Liver (tissue), 9 donors: Measurements from ENCODE around the gene ZBTB45. TPM values are rescaled to one million over a fixed set of nuclear protein-coding genes. Genes with fewer than 3 reads are reported as not detected.

Source experiments
- DNase-seq: peaks from one replicate; pipeline ENCODE4 v3.0.0-alpha.2; 2017; ENCODE audit warnings: low spot score
- H3K27ac ChIP-seq, 2 donors: one replicate each; pipeline ENCODE4 v1.7.0; 2013; ENCODE audit warnings: inconsistent platforms in 2 of 2, low read length in 2 of 2, control low read depth in 1 of 2, low read depth in 1 of 2, mild to moderate bottlenecking in 1 of 2
- H3K27me3 ChIP-seq, 4 donors: one replicate each; pipeline versions ENCODE4 v1.6.1 to v1.7.0; 2013; ENCODE audit warnings: low read length in 3 of 4, inconsistent platforms in 1 of 4, mild to moderate bottlenecking in 1 of 4, moderate library complexity in 1 of 4; ENCODE audit not compliant: control insufficient read depth in 4 of 4, insufficient read depth in 4 of 4
- H3K36me3 ChIP-seq, 4 donors: one replicate each; pipeline versions ENCODE4 v1.6.1 to v1.7.0; 2013; ENCODE audit warnings: low read length in 3 of 4, mild to moderate bottlenecking in 3 of 4, low read depth in 1 of 4, moderate library complexity in 1 of 4; ENCODE audit not compliant: control insufficient read depth in 4 of 4, insufficient read depth in 3 of 4
- H3K4me1 ChIP-seq, 4 donors: one replicate each; pipeline versions ENCODE4 v1.6.1 to v1.7.0; 2013; ENCODE audit warnings: low read length in 3 of 4, mild to moderate bottlenecking in 3 of 4, moderate library complexity in 1 of 4; ENCODE audit not compliant: control insufficient read depth in 4 of 4, insufficient read depth in 4 of 4
- H3K4me3 ChIP-seq, 3 donors: one replicate each; pipeline versions ENCODE4 v1.6.1 to v1.7.0; 2013; ENCODE audit warnings: low read length in 3 of 3, control low read depth in 1 of 3, low read depth in 1 of 3, mild to moderate bottlenecking in 1 of 3
- H3K9ac ChIP-seq, 2 donors: one replicate each; pipeline ENCODE4 v1.7.0; 2013; ENCODE audit warnings: low read length in 2 of 2, mild to moderate bottlenecking in 2 of 2, moderate library complexity in 2 of 2, control low read depth in 1 of 2, low read depth in 1 of 2
- H3K9me3 ChIP-seq, 4 donors: one replicate each; pipeline versions ENCODE4 v1.6.1 to v1.7.0; 2013; ENCODE audit warnings: low read length in 3 of 4; ENCODE audit not compliant: control insufficient read depth in 4 of 4
- ATF3 ChIP-seq: IDR thresholded peaks from 2 replicates; pipeline ENCODE4 v1.6.1; 2016; ENCODE audit warnings: antibody characterized with exemption
- CTCF ChIP-seq: fragments of 150-350 bp; IDR thresholded peaks from 2 replicates; pipeline ENCODE4 v1.5.1; 2017; ENCODE audit warnings: improper control_type of control experiment, low read depth, low read length; ENCODE audit not compliant: missing input control
- EGR1 ChIP-seq, 2 donors: IDR thresholded peaks; 2 replicates each; pipeline ENCODE4 v1.6.1; 2016 to 2018; ENCODE audit warnings: antibody characterized with exemption in 2 of 2, low read depth in 2 of 2
- FOXA1 ChIP-seq: IDR thresholded peaks from 2 replicates; pipeline ENCODE4 v1.6.1; 2016; ENCODE audit warnings: antibody characterized with exemption
- FOXA2 ChIP-seq: IDR thresholded peaks from 2 replicates; pipeline ENCODE4 v1.6.1; 2016; ENCODE audit warnings: antibody characterized with exemption
- GABPA ChIP-seq, 2 donors: IDR thresholded peaks in 1 of 2; conservative IDR thresholded peaks in 1 of 2; 2 replicates each; pipeline ENCODE4 v1.6.1; 2016; ENCODE audit warnings: antibody characterized with exemption in 2 of 2, mild to moderate bottlenecking in 1 of 2, moderate library complexity in 1 of 2
- HNF4A ChIP-seq, 2 donors: conservative IDR thresholded peaks; 2 replicates each; pipeline ENCODE4 v1.6.1; 2016; ENCODE audit warnings: antibody characterized with exemption in 2 of 2, mild to moderate bottlenecking in 2 of 2
- HNF4G ChIP-seq: IDR thresholded peaks from 2 replicates; pipeline ENCODE4 v1.6.1; 2016; ENCODE audit warnings: antibody characterized with exemption
- JUND ChIP-seq, 2 donors: IDR thresholded peaks; 2 replicates each; pipeline ENCODE4 v1.6.1; 2016; ENCODE audit warnings: antibody characterized with exemption in 2 of 2
- MAX ChIP-seq: IDR thresholded peaks from 2 replicates; pipeline ENCODE4 v1.6.1; 2016; ENCODE audit warnings: antibody characterized with exemption
- NR2F2 ChIP-seq: IDR thresholded peaks from 2 replicates; pipeline ENCODE4 v1.6.1; 2016; ENCODE audit warnings: antibody characterized with exemption
- RAD21 ChIP-seq, 2 donors: IDR thresholded peaks; 2 replicates each; pipeline ENCODE4 v1.6.1; 2016; ENCODE audit warnings: antibody characterized with exemption in 2 of 2, mild to moderate bottlenecking in 2 of 2
- REST ChIP-seq: IDR thresholded peaks from 2 replicates; pipeline ENCODE4 v1.6.1; 2016; ENCODE audit warnings: antibody characterized with exemption, mild to moderate bottlenecking
- RXRA ChIP-seq, 2 donors: IDR thresholded peaks; 2 replicates each; pipeline ENCODE4 v1.6.1; 2017 to 2018; ENCODE audit warnings: antibody characterized with exemption in 2 of 2, mild to moderate bottlenecking in 1 of 2
- SP1 ChIP-seq: IDR thresholded peaks from 2 replicates; pipeline ENCODE4 v1.6.1; 2018; ENCODE audit warnings: antibody characterized with exemption, mild to moderate bottlenecking
- TAF1 ChIP-seq: conservative IDR thresholded peaks from 2 replicates; pipeline ENCODE4 v1.6.1; 2016; ENCODE audit warnings: antibody characterized with exemption, mild to moderate bottlenecking
- YY1 ChIP-seq: IDR thresholded peaks from 2 replicates; pipeline ENCODE4 v1.6.1; 2016; ENCODE audit warnings: antibody characterized with exemption, mild to moderate bottlenecking
- ZBTB33 ChIP-seq: IDR thresholded peaks from 2 replicates; pipeline ENCODE4 v1.6.1; 2016; ENCODE audit warnings: antibody characterized with exemption
- WGBS: extraction: QIAGEN DNeasy Blood & Tissue Kit; methylation state at CpG from one replicate; pipeline ENCODE4 v1.1.7; 2013; 5-methylcytosine and 5-hydroxymethylcytosine counted together
- polyA plus RNA-seq, 2 donors: library from polyadenylated mRNA; stranded (reverse) in 1 of 2; unstranded in 1 of 2; fragments of 200-250 nt in 1 of 2; fragments of >200 nt in 1 of 2; fragmentation: Nextera tagmentation in 1 of 2; extraction: Ambion mirVana in 1 of 2; gene quantifications; one replicate each; pipeline versions ENCODE4 v1.2.1 to v1.2.3, GENCODE V29; 2013 to 2015
- total RNA-seq, 2 donors: library from RNA; depleted of rRNA; stranded (reverse); fragments of >200 nt; gene quantifications; one replicate each; pipeline ENCODE4 v1.2.3, GENCODE V29; 2014
- donor health status: healthy.
- donor health status: healthy.
- donor health status: healthy.
- donor health status: healthy.
- donor health status: healthy.

Gene ZBTB45
- total and polyA plus RNA-seq, 4 donors = 2.1 to 4.0 (median 2.7) TPM

GRCh38 chr19:58477871-58478270 lies 41.7 kb downstream of the ZBTB45 start:
- peak overlapping the region; percentile 87 to 88 for H3K27ac ChIP-seq
- peaks cover 0 to 15% (median 5%) of the 10 kb centered on the region in 4 donors for H3K36me3 ChIP-seq

More at GRCh38 chr19:58477871-58478270, 41.7 kb downstream of the ZBTB45 start:
- Histone ChIP-seq H3K4me1 (peaks cover 5 to 21% (median 15%) of the 10 kb centered on the region in 4 donors), H3K9me3 (no peaks in the 10 kb centered on the region), H3K9ac (no peak overlapping the region), H3K27me3 (no peaks in the 10 kb centered on the region), H3K4me3 (no peak overlapping the region)
- 100% methylated on average over 1 of the region's 1 CpG for WGBS
- TF ChIP-seq TAF1 (no peak), GABPA (IDR thresholded peaks at IDR 0.05 in 1 of 2, conservative IDR thresholded peaks at IDR 0.05 in 1 of 2) (no peak), YY1 (no peak), SP1 (no peak), HNF4A (conservative IDR thresholded peaks at IDR 0.05) (no peak), MAX (no peak), RXRA (IDR thresholded peaks at IDR 0.05) (no peak), FOXA2 (no peak), ZBTB33 (no peak), FOXA1 (no peak), RAD21 (IDR thresholded peaks at IDR 0.05) (no peak), JUND (IDR thresholded peaks at IDR 0.05) (no peak), EGR1 (IDR thresholded peaks at IDR 0.05; ENCODE audit: low read depth in 2 of 2) (no peak), REST (no peak), HNF4G (no peak), CTCF (no peak), ATF3 (no peak), NR2F2 (no peak)
- no peak for DNase-seq
